Keratinocyte (primary cell): Measurements from ENCODE around the gene DNAH8. TPM values are rescaled to one million over a fixed set of nuclear protein-coding genes. Genes with fewer than 3 reads are reported as not detected.

Experiments used
- DNase-seq: peaks from one replicate; pipeline ENCODE4 v3.0.0-alpha.2; 2011; ENCODE audit warnings: low read depth, missing footprints, low spot score
- FAIRE-seq: peaks from 2 replicates; lab custom pipeline; 2011; peaks lifted over from hg19 to GRCh38; lab: Jason Lieb, UNC
- H2AFZ ChIP-seq: 2 replicates; pipeline ENCODE4 v1.6.0; 2012; ENCODE audit warnings: low read length, control low read depth, inconsistent platforms; ENCODE audit not compliant: control insufficient read depth
- H3K27ac ChIP-seq: 2 replicates; pipeline ENCODE4 v1.5.1; 2011; ENCODE audit warnings: low read length; ENCODE audit not compliant: control insufficient read depth, insufficient read depth
- H3K27me3 ChIP-seq: 3 replicates; pipeline ENCODE4 v1.6.0; 2011; ENCODE audit warnings: low read length; ENCODE audit not compliant: control insufficient read depth, insufficient read depth; ENCODE audit errors: extremely low read depth
- H3K36me3 ChIP-seq, 2 experiments: 2 replicates in 1 of 2; 3 replicates in 1 of 2; pipeline ENCODE4 v1.5.1; 2011; ENCODE audit warnings: low read length in 2 of 2, mild to moderate bottlenecking in 1 of 2; ENCODE audit not compliant: control insufficient read depth in 2 of 2, insufficient read depth in 2 of 2; ENCODE audit errors: extremely low read depth in 1 of 2
- H3K4me1 ChIP-seq: 3 replicates; pipeline ENCODE4 v1.5.1; 2011; ENCODE audit warnings: low read length; ENCODE audit not compliant: control insufficient read depth, insufficient read depth; ENCODE audit errors: extremely low read depth
- H3K4me2 ChIP-seq: 3 replicates; pipeline ENCODE4 v1.6.0; 2011; ENCODE audit warnings: low read depth, low read length; ENCODE audit not compliant: control insufficient read depth, insufficient read depth; ENCODE audit errors: extremely low read depth
- H3K4me3 ChIP-seq, 3 experiments: fragments of 200-600 bp in 1 of 3; sonication (generic) in 1 of 3; 2 replicates in 2 of 3; 3 replicates in 1 of 3; pipeline ENCODE4 v1.5.1; 2011 to 2016; ENCODE audit warnings: low read length in 3 of 3, mild to moderate bottlenecking in 3 of 3, control low read depth in 2 of 3, inconsistent platforms in 1 of 3, low read depth in 1 of 3, mixed read lengths in 1 of 3, mixed run types in 1 of 3, moderate library complexity in 1 of 3; ENCODE audit not compliant: control insufficient read depth in 2 of 3, insufficient read depth in 2 of 3; ENCODE audit errors: extremely low read depth in 1 of 3
- H3K79me2 ChIP-seq: 2 replicates; pipeline ENCODE4 v1.6.0; 2012; ENCODE audit warnings: low read length; ENCODE audit not compliant: control insufficient read depth, insufficient read depth
- H3K9ac ChIP-seq: 3 replicates; pipeline ENCODE4 v1.6.0; 2011; ENCODE audit warnings: low read length; ENCODE audit not compliant: control insufficient read depth, insufficient read depth; ENCODE audit errors: extremely low read depth
- H3K9me1 ChIP-seq: 3 replicates; pipeline ENCODE4 v1.6.0; 2011; ENCODE audit warnings: low read length; ENCODE audit not compliant: control insufficient read depth, insufficient read depth; ENCODE audit errors: extremely low read depth
- H3K9me3 ChIP-seq: 2 replicates; pipeline ENCODE4 v1.5.1; 2012; ENCODE audit warnings: low read depth, low read length; ENCODE audit not compliant: control insufficient read depth
- H4K20me1 ChIP-seq: 3 replicates; pipeline ENCODE4 v1.6.0; 2011; ENCODE audit warnings: low read length; ENCODE audit not compliant: control insufficient read depth, insufficient read depth; ENCODE audit errors: extremely low read depth
- CTCF ChIP-seq, 3 experiments: IDR thresholded peaks in 1 of 3; conservative IDR thresholded peaks in 1 of 3; optimal IDR thresholded peaks in 1 of 3; 2 replicates in 2 of 3; 3 replicates in 1 of 3; pipeline versions ENCODE3 to v1.5.1; 2011; ENCODE audit warnings: low read length in 3 of 3, mild to moderate bottlenecking in 3 of 3, moderate library complexity in 2 of 3, control low read depth in 1 of 3, inconsistent platforms in 1 of 3; ENCODE audit not compliant: insufficient read depth in 2 of 3; ENCODE audit errors: extremely low read depth in 1 of 3
- EZH2 ChIP-seq: IDR thresholded peaks from one replicate; pipeline ENCODE4 v1.6.1; 2012; ENCODE audit warnings: inconsistent platforms, mild to moderate bottlenecking, low read length, moderate library complexity
- dilution Hi-C: fragments of 300-500 bp; cut with MboI; formaldehyde crosslinking; loops from one replicate; pipeline ENCODE4 v1.7.0; 2020; ENCODE audit warnings: low sequenced_read_pairs; ENCODE audit not compliant: extremely low pct_ligation_motif_present
- polyA plus RNA-seq, 5 experiments: library from polyadenylated mRNA; depleted of rRNA in 3 of 5; stranded (reverse) in 3 of 5; stranded (forward) in 1 of 5; unstranded in 1 of 5; fragments of >200 nt; gene quantifications; 1 replicate in 1 of 5; 2 replicates in 3 of 5; 3 replicates in 1 of 5; pipeline versions ENCODE4 v1.2.1 to v1.2.3, GENCODE V29; 2011 to 2012; ENCODE audit warnings: missing spikeins in 2 of 5, low read depth in 1 of 5, low replicate concordance in 1 of 5

DNAH8 gene
- polyA plus RNA-seq, 1 donor (not counting 4 experiments of a cell fraction or from before 2014, with no cell fraction given) = 0.01 TPM

GRCh38 chr6:38897507-38897906, 182.4 kb downstream of the DNAH8 start:
- Histone ChIP-seq H3K36me3 (no peaks in the 10 kb centered on the region), H3K79me2 (no peaks in the 10 kb centered on the region), H3K9me1 (no peaks in the 10 kb centered on the region), H3K4me1 (no peaks in the 10 kb centered on the region), H3K9me3 (no peaks in the 10 kb centered on the region), H3K4me3 (no peak overlapping the region), H2AFZ (no peak overlapping the region), H4K20me1 (no peaks in the 10 kb centered on the region), H3K27me3 (no peaks in the 10 kb centered on the region), H3K9ac (no peak overlapping the region), H3K4me2 (no peak overlapping the region), H3K27ac (no peak overlapping the region)
- FAIRE-seq (no peak), DNase-seq (no peak)
- dilution Hi-C loops = no loop called here
- TF ChIP-seq EZH2 = no peak

GRCh38 chr6:38901802-38902522, 186.9 kb downstream of the DNAH8 start:
- Histone ChIP-seq H4K20me1 (no peaks in the 10 kb centered on the region), H3K9me1 (no peaks in the 10 kb centered on the region), H3K4me3 (no peak overlapping the region), H3K4me1 (no peaks in the 10 kb centered on the region), H3K27ac (no peak overlapping the region), H3K79me2 (no peaks in the 10 kb centered on the region), H2AFZ (no peak overlapping the region), H3K4me2 (no peak overlapping the region), H3K9me3 (no peaks in the 10 kb centered on the region), H3K27me3 (no peaks in the 10 kb centered on the region), H3K36me3 (no peaks in the 10 kb centered on the region), H3K9ac (no peak overlapping the region)
- TF ChIP-seq EZH2 (no peak), CTCF (optimal IDR thresholded peaks at IDR 0.05 in 1 of 3, IDR thresholded peaks at IDR 0.05 in 1 of 3, conservative IDR thresholded peaks at IDR 0.05 in 1 of 3; ENCODE audit: extremely low read depth in 1 of 3, insufficient read depth in 2 of 3, low read length in 3 of 3) (no peak)
- no peak for FAIRE-seq
- dilution Hi-C loops = no loop called here
- no peak for DNase-seq

- Histone ChIP-seq H4K20me1 (no peaks in the 10 kb centered on the region), H3K36me3 (no peaks in the 10 kb centered on the region), H3K4me1 (no peaks in the 10 kb centered on the region), H3K9me1 (no peaks in the 10 kb centered on the region), H2AFZ (no peak overlapping the region), H3K79me2 (no peaks in the 10 kb centered on the region), H3K27ac (no peak overlapping the region), H3K4me2 (no peak overlapping the region), H3K27me3 (no peaks in the 10 kb centered on the region), H3K9ac (no peak overlapping the region), H3K4me3 (no peak overlapping the region), H3K9me3 (no peaks in the 10 kb centered on the region)
- dilution Hi-C loops = no loop called here
- TF ChIP-seq CTCF (optimal IDR thresholded peaks at IDR 0.05 in 1 of 3, IDR thresholded peaks at IDR 0.05 in 1 of 3, conservative IDR thresholded peaks at IDR 0.05 in 1 of 3; ENCODE audit: extremely low read depth in 1 of 3, insufficient read depth in 2 of 3, low read length in 3 of 3) = no peak
- TF ChIP-seq EZH2 = no peak
- DNase-seq = no peak
- FAIRE-seq = no peak
Measured at GRCh38 chr6:38906582-38906981, 191.5 kb downstream of the DNAH8 start.
